B cell (primary cell): ENCODE data around the gene ERGIC1. TPM values are rescaled to one million over a fixed set of nuclear protein-coding genes. Genes with fewer than 3 reads are reported as not detected.

ENCODE experiments used
- ATAC-seq: fragments of 200-7000 bp; cut with Tn5 transposase; one replicate; pipeline ENCODE4 v1.10.0; 2021; ENCODE audit warnings: low read depth, mild to moderate bottlenecking, moderate number of reproducible peaks, moderate library complexity
- CTCF ChIA-PET: fragments of 350-600 bp; sonication (Branson Sonifier 250); formaldehyde crosslinking; loops from one replicate; lab custom pipeline; 2021; ENCODE audit warnings: antibody characterized with exemption, inconsistent platforms; lab: Charles Lee
- POLR2A ChIA-PET: fragments of 350-600 bp; sonication (Branson Sonifier 250); formaldehyde crosslinking; loops from one replicate; lab custom pipeline; 2021; ENCODE audit warnings: antibody characterized with exemption; lab: Charles Lee
- DNase-seq: peaks from one replicate; pipeline ENCODE4 v3.0.0; 2013
- H2AFZ ChIP-seq: 2 replicates; pipeline ENCODE4 v1.6.1; 2012; ENCODE audit warnings: mild to moderate bottlenecking, low read depth, low read length; ENCODE audit not compliant: insufficient read depth, poor library complexity, severe bottlenecking
- H3K27ac ChIP-seq, 2 donors: 1 replicate in 1 of 2; 2 replicates in 1 of 2; pipeline ENCODE4 v1.5.1; 2012 to 2013; ENCODE audit warnings: low read length in 2 of 2, mild to moderate bottlenecking in 2 of 2, moderate library complexity in 1 of 2
- H3K27me3 ChIP-seq, 4 experiments: fragments of 200-600 bp in 1 of 4; sonication (generic) in 1 of 4; replicated peaks in 1 of 4; 1 replicate in 2 of 4; 2 replicates in 2 of 4; pipeline versions ENCODE4 v1.6.1 to v1.7.0; 2013 to 2016; ENCODE audit warnings: low read length in 3 of 4, mild to moderate bottlenecking in 2 of 4, mixed read lengths in 1 of 4, moderate library complexity in 1 of 4; ENCODE audit not compliant: insufficient read depth in 4 of 4, control insufficient read depth in 3 of 4; ENCODE audit errors: control extremely low read depth in 1 of 4
- H3K36me3 ChIP-seq, 2 experiments: replicated peaks in 1 of 2; 1 replicate in 1 of 2; 2 replicates in 1 of 2; pipeline versions ENCODE4 v1.6.1 to v1.7.1; 2013; ENCODE audit warnings: low read length in 1 of 2; ENCODE audit not compliant: insufficient read depth in 2 of 2, control insufficient read depth in 1 of 2; ENCODE audit errors: control extremely low read depth in 1 of 2, extremely low read depth in 1 of 2
- H3K4me1 ChIP-seq, 2 donors: fragments of 200-600 bp in 1 of 2; sonication (generic) in 1 of 2; 1 replicate in 1 of 2; 2 replicates in 1 of 2; pipeline versions ENCODE4 v1.5.1 to v1.6.1; 2013 to 2017; ENCODE audit warnings: low read length in 2 of 2; ENCODE audit not compliant: control insufficient read depth in 2 of 2, insufficient read depth in 2 of 2
- H3K4me2 ChIP-seq: replicated peaks from 2 replicates; pipeline ENCODE3; 2012; ENCODE audit warnings: mild to moderate bottlenecking, low read depth, low read length; ENCODE audit not compliant: poor library complexity, severe bottlenecking
- H3K4me3 ChIP-seq, 5 experiments: fragments of 200-600 bp in 1 of 5; sonication (generic) in 1 of 5; 1 replicate in 3 of 5; 2 replicates in 2 of 5; pipeline versions ENCODE4 v1.5.1 to v1.7.0; 2011 to 2016; ENCODE audit warnings: low read length in 4 of 5, mild to moderate bottlenecking in 4 of 5, low read depth in 2 of 5, control low read depth in 1 of 5, moderate library complexity in 1 of 5; ENCODE audit not compliant: insufficient read depth in 1 of 5; ENCODE audit errors: control extremely low read depth in 1 of 5, extremely low read depth in 1 of 5
- H3K79me2 ChIP-seq: fragments of 200-600 bp; sonication (generic); one replicate; pipeline ENCODE4 v1.6.0; 2016; ENCODE audit warnings: low read length; ENCODE audit not compliant: control insufficient read depth, insufficient read depth
- H3K9ac ChIP-seq: fragments of 200-600 bp; sonication (generic); 2 replicates; pipeline ENCODE4 v1.6.1; 2017; ENCODE audit warnings: mild to moderate bottlenecking, low read length, moderate library complexity
- H3K9me3 ChIP-seq, 3 donors: one replicate each; pipeline versions ENCODE4 v1.6.1 to v1.7.1; 2013; ENCODE audit warnings: low read length in 2 of 3; ENCODE audit not compliant: control insufficient read depth in 2 of 3, insufficient read depth in 1 of 3; ENCODE audit errors: control extremely low read depth in 1 of 3
- H4K20me1 ChIP-seq: 2 replicates; pipeline ENCODE4 v1.6.0; 2012; ENCODE audit warnings: mild to moderate bottlenecking, low read length; ENCODE audit not compliant: insufficient read depth, control insufficient read depth, poor library complexity, severe bottlenecking
- H3K27ac Mint-ChIP-seq: one replicate; pipeline ENCODE4 v1.8.0; 2021; ENCODE audit warnings: mixed read lengths
- H3K27me3 Mint-ChIP-seq: one replicate; pipeline ENCODE4 v1.8.0; 2021; ENCODE audit warnings: mixed read lengths
- H3K4me1 Mint-ChIP-seq: one replicate; pipeline ENCODE4 v1.8.0; 2021; ENCODE audit warnings: mixed read lengths
- H3K4me3 Mint-ChIP-seq: one replicate; pipeline ENCODE4 v1.8.0; 2021; ENCODE audit warnings: mixed read lengths
- H3K9me3 Mint-ChIP-seq: one replicate; pipeline ENCODE4 v1.8.0; 2022; ENCODE audit warnings: mixed read lengths; ENCODE audit not compliant: insufficient read depth
- EZH2 ChIP-seq: IDR thresholded peaks from 2 replicates; pipeline ENCODE4 v1.6.1; 2012; ENCODE audit warnings: borderline replicate concordance, low read depth, mild to moderate bottlenecking, moderate library complexity, low read length; ENCODE audit not compliant: insufficient read depth, poor library complexity, severe bottlenecking
- WGBS: methylation state at CpG from one replicate; pipeline ENCODE4 v1.1.5; 2013; ENCODE audit warnings: missing lambda C conversion rate; ENCODE audit not compliant: insufficient coverage; 5-methylcytosine and 5-hydroxymethylcytosine counted together
- intact Hi-C: fragments of 100-400 bp; cut with micrococcal nuclease; formaldehyde crosslinking; loops from one replicate; pipeline ENCODE4 v1.10.0; 2022
- polyA plus RNA-seq: library from polyadenylated mRNA; depleted of rRNA; stranded (reverse); fragments of >200 nt; gene quantifications from 2 replicates; pipeline ENCODE4 v1.2.3, GENCODE V29; 2012
- total RNA-seq, 2 donors: library from RNA; stranded (reverse); fragments of 120-200 nt in 1 of 2; gene quantifications; 1 replicate in 1 of 2; 2 replicates in 1 of 2; pipeline versions ENCODE4 v1.2.3 to v1.2.4, GENCODE V29; 2013 to 2022
- TF ChIP-seq, protein P1 (sequence below): fragments of 200-600 bp; IDR thresholded peaks from one replicate; pipeline ENCODE4 v1.8.0; 2022; ENCODE audit warnings: antibody characterized with exemption, mild to moderate bottlenecking

The ERGIC1 gene
- total and polyA plus RNA-seq, 2 donors (not counting 1 experiment from before 2014, with no cell fraction given) = 86.3 to 140 TPM

GRCh38 chr5:172926796-172927195, 92.7 kb downstream of the ERGIC1 start:
- no peak overlapping the region for H3K4me3 Mint-ChIP-seq
- ChIA-PET POLR2A (no interaction called here), CTCF (interaction anchor here (0.6 to 2.0 kb wide), 7 partner anchors 16 to 215 kb away, joined by 3 to 11 read pairs (median 3); no protein-coding TSS in a partner anchor)
- no peak overlapping the region for H3K9ac ChIP-seq
- DNase-seq (no peak), ATAC-seq (no peak)
- H3K4me1 Mint-ChIP-seq = peaks cover 10% of the 10 kb centered on the region
- no peaks in the 10 kb centered on the region for H3K27me3 Mint-ChIP-seq
- H3K4me3 ChIP-seq = no peak overlapping the region
- H3K79me2 ChIP-seq = no peaks in the 10 kb centered on the region
- H2AFZ ChIP-seq = no peak overlapping the region
- no peak overlapping the region for H3K27ac ChIP-seq
- H3K4me2 ChIP-seq = no peak overlapping the region
- no peaks in the 10 kb centered on the region for H3K4me1 ChIP-seq
- H3K27ac Mint-ChIP-seq = peak overlapping the region; percentile 56
- H3K9me3 ChIP-seq = no peaks in the 10 kb centered on the region
- WGBS = 95% methylated on average over 9 of the region's 12 CpGs
- H4K20me1 ChIP-seq = no peaks in the 10 kb centered on the region
- intact Hi-C loops = no loop called here
- TF ChIP-seq, protein P1, sequence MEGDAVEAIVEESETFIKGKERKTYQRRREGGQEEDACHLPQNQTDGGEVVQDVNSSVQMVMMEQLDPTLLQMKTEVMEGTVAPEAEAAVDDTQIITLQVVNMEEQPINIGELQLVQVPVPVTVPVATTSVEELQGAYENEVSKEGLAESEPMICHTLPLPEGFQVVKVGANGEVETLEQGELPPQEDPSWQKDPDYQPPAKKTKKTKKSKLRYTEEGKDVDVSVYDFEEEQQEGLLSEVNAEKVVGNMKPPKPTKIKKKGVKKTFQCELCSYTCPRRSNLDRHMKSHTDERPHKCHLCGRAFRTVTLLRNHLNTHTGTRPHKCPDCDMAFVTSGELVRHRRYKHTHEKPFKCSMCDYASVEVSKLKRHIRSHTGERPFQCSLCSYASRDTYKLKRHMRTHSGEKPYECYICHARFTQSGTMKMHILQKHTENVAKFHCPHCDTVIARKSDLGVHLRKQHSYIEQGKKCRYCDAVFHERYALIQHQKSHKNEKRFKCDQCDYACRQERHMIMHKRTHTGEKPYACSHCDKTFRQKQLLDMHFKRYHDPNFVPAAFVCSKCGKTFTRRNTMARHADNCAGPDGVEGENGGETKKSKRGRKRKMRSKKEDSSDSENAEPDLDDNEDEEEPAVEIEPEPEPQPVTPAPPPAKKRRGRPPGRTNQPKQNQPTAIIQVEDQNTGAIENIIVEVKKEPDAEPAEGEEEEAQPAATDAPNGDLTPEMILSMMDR = no peak
- no peaks in the 10 kb centered on the region for H3K9me3 Mint-ChIP-seq
- no peaks in the 10 kb centered on the region for H3K27me3 ChIP-seq
- peaks cover 0 to 52% of the 10 kb centered on the region in 2 experiments for H3K36me3 ChIP-seq

DNA sequence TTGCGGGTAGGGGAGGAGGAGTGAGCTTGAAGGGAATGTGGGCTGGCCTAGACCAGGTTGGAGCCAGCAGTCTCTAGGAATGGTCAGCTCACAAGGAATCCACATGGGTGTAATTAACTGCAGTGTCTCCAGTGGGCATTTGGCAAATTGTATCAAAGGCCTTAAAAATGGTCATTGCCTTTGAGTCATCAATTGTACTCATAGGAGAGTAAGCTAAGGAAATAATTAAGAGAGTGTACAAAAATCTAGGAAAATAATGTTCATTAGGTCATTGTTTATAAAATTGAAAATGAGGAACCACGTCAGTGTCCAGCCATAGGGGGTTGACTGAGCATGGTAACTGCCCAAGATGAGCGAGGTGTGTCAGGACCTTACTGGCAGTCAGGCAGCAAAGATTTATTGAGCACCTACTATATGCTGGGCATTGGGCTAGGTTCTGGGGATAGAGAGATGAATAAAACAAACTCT, 95.4 kb downstream of the ERGIC1 start:
- CTCF ChIA-PET = interaction anchor here (0.9 to 13.5 kb wide), 6 partner anchors 75 to 218 kb away, joined by 3 to 368 read pairs (median 41); partner anchors contain the start of gene DUSP1
- Histone ChIP-seq H3K79me2 (no peaks in the 10 kb centered on the region), H3K27me3 (no peaks in the 10 kb centered on the region), H4K20me1 (no peaks in the 10 kb centered on the region), H3K9ac (no peak overlapping the region), H3K4me1 (peaks cover 0 to 6% of the 10 kb centered on the region in 2 donors), H2AFZ (no peak overlapping the region), H3K27ac (no peak overlapping the region), H3K9me3 (no peaks in the 10 kb centered on the region), H3K4me2 (no peak overlapping the region), H3K4me3 (no peak overlapping the region), H3K36me3 (peaks cover 0 to 46% of the 10 kb centered on the region in 2 experiments)
- peaks cover 16% of the 10 kb centered on the region for H3K4me1 Mint-ChIP-seq
- H3K27ac Mint-ChIP-seq = peak overlapping the region; percentile 42
- DNase-seq = no peak
- POLR2A ChIA-PET = interaction anchor here (0.7 kb wide), 1 partner anchor 159 kb away, joined by 4 read pairs; no protein-coding TSS in a partner anchor
- no peak for ATAC-seq
- no peak overlapping the region for H3K4me3 Mint-ChIP-seq
- no peaks in the 10 kb centered on the region for H3K27me3 Mint-ChIP-seq
- TF ChIP-seq, protein P1 = no peak
- TF ChIP-seq EZH2 = no peak
- no peaks in the 10 kb centered on the region for H3K9me3 Mint-ChIP-seq
- WGBS = 100% methylated on average over 2 of the region's 3 CpGs
- intact Hi-C loops = no loop called here
